NCI-H2196 treated with DMSO at 0.1 percent for 48 hours (cell line): ENCODE measurements around the gene CCDC80.
"Not testable (repeated sequence)": the region's sequence is repeated elsewhere in the genome, so short reads cannot be mapped to it uniquely, and the experiment has no call there.

ENCODE experiments used
- DNase-seq: peaks from one replicate; lab custom pipeline; 2025; ENCODE audit not compliant: unreplicated experiment; lab: John Stamatoyannopoulos, UW

CCDC80 gene

GRCh38 chr3:112640930-112641801 lies at the start of gene CCDC80:
TSS of gene CCDC80 (minus strand) at chr3:112641143. CDS start at chr3:112639905, 1,238 bp downstream.
- DNase-seq: no peak

- DNase-seq: no peak
Measured at GRCh38 chr3:112689989-112690388, 49.0 kb upstream of the CCDC80 start.

- DNase-seq: no peak
Measured at GRCh38 chr3:112689385-112689784, 48.4 kb upstream of the CCDC80 start.

- no peak for DNase-seq
Measured at GRCh38 chr3:112688819-112689218, 47.9 kb upstream of the CCDC80 start.

- no peak for DNase-seq
Measured at GRCh38 chr3:112688085-112688769, 47.3 kb upstream of the CCDC80 start.

GRCh38 chr3:112687616-112688015 lies 46.7 kb upstream of the CCDC80 start:
- no peak for DNase-seq

GRCh38 chr3:112687211-112687610 lies 46.3 kb upstream of the CCDC80 start:
- DNase-seq: no peak

- DNase-seq: no peak
Measured at GRCh38 chr3:112685956-112686799, 45.2 kb upstream of the CCDC80 start.

GRCh38 chr3:112685420-112685819 lies 44.5 kb upstream of the CCDC80 start:
- DNase-seq: no peak

- no peak for DNase-seq
Measured at GRCh38 chr3:112682361-112682760, 41.4 kb upstream of the CCDC80 start.

GRCh38 chr3:112681822-112682325 lies 40.9 kb upstream of the CCDC80 start:
- DNase-seq: no peak

GRCh38 chr3:112676659-112677234 lies 35.8 kb upstream of the CCDC80 start:
- DNase-seq: peak; percentile 49

GRCh38 chr3:112675943-112676535 lies 35.1 kb upstream of the CCDC80 start:
- no peak for DNase-seq

GRCh38 chr3:112675349-112675748 lies 34.4 kb upstream of the CCDC80 start:
- no peak for DNase-seq

- no peak for DNase-seq
Measured at GRCh38 chr3:112672716-112673541, 32.0 kb upstream of the CCDC80 start.

- no peak for DNase-seq
Measured at GRCh38 chr3:112671930-112672715, 31.2 kb upstream of the CCDC80 start.

GRCh38 chr3:112670824-112671223 lies 29.9 kb upstream of the CCDC80 start:
- DNase-seq: no peak

GRCh38 chr3:112667599-112667998 lies 26.7 kb upstream of the CCDC80 start:
- no peak for DNase-seq

- DNase-seq: not testable (repeated sequence)
Measured at GRCh38 chr3:112665009-112665408, 24.1 kb upstream of the CCDC80 start.
